GM19452 (cell line): Measurements from ENCODE around the gene REEP5.
"Not testable (repeated sequence)": the region's sequence is repeated elsewhere in the genome, so short reads cannot be mapped to it uniquely, and the experiment has no call there.

Source experiments
- ATAC-seq: cut with Tn5 transposase; IDR thresholded peaks from one replicate; pipeline ENCODE4 v1.9.1; 2021; ENCODE audit not compliant: unreplicated experiment

Gene REEP5

GRCh38 chr5:112933651-112934365 lies 11.8 kb upstream of the REEP5 start:
- ATAC-seq: no peak

GRCh38 chr5:112933105-112933504 lies 11.1 kb upstream of the REEP5 start:
- ATAC-seq: no peak

GRCh38 chr5:112931473-112931872 lies 9.4 kb upstream of the REEP5 start:
- ATAC-seq: no peak

GRCh38 chr5:112930082-112930344 lies 8.0 kb upstream of the REEP5 start:
- peak; percentile 43 for ATAC-seq

- peak; percentile 70 for ATAC-seq
These were observed 7.5 kb upstream of the REEP5 start for GRCh38 chr5:112929336-112930081.

- ATAC-seq: no peak
These were observed 2.0 kb upstream of the REEP5 start for GRCh38 chr5:112923988-112924387.

- ATAC-seq: peak; percentile 47
These were observed 1.3 kb upstream of the REEP5 start for GRCh38 chr5:112923148-112923917.

- ATAC-seq: peak; percentile 30
These were observed 798 bp downstream of the REEP5 start for GRCh38 chr5:112921026-112921832.

GRCh38 chr5:112919972-112920371 lies 2.1 kb downstream of the REEP5 start:
- no peak for ATAC-seq

- ATAC-seq: no peak
These were observed 3.3 kb downstream of the REEP5 start for GRCh38 chr5:112918679-112919078.

GRCh38 chr5:112918136-112918535 lies 3.9 kb downstream of the REEP5 start:
- no peak for ATAC-seq

- ATAC-seq: no peak
These were observed 4.5 kb downstream of the REEP5 start for GRCh38 chr5:112917453-112917995.

- no peak for ATAC-seq
These were observed 6.2 kb downstream of the REEP5 start for GRCh38 chr5:112915831-112916230.

- ATAC-seq: no peak
These were observed 7.4 kb downstream of the REEP5 start for GRCh38 chr5:112914584-112914983.

GRCh38 chr5:112910529-112910928 lies 11.5 kb downstream of the REEP5 start:
- no peak for ATAC-seq

GRCh38 chr5:112908854-112909253 lies 13.2 kb downstream of the REEP5 start:
- no peak for ATAC-seq

GRCh38 chr5:112907166-112907631 lies 14.8 kb downstream of the REEP5 start:
- ATAC-seq: no peak

- no peak for ATAC-seq
These were observed 15.4 kb downstream of the REEP5 start for GRCh38 chr5:112906637-112907036.

- not testable (repeated sequence) for ATAC-seq
These were observed 17.0 kb downstream of the REEP5 start for GRCh38 chr5:112904996-112905395.

GRCh38 chr5:112902561-112902960 lies 19.5 kb downstream of the REEP5 start:
- no peak for ATAC-seq

GRCh38 chr5:112895682-112896081 lies 26.3 kb downstream of the REEP5 start:
- ATAC-seq: no peak
